C4-2B (cell line): Measurements from ENCODE around the gene CHST11.

Experiments
- CTCF ChIP-seq: fragments of 450-650 bp; conservative IDR thresholded peaks from 2 replicates; pipeline ENCODE4 v1.5.1; 2017; ENCODE audit warnings: mild to moderate bottlenecking
- ZFX ChIP-seq: fragments of 450-650 bp; IDR thresholded peaks from 2 replicates; pipeline ENCODE4 v1.6.1; 2017

DNA sequence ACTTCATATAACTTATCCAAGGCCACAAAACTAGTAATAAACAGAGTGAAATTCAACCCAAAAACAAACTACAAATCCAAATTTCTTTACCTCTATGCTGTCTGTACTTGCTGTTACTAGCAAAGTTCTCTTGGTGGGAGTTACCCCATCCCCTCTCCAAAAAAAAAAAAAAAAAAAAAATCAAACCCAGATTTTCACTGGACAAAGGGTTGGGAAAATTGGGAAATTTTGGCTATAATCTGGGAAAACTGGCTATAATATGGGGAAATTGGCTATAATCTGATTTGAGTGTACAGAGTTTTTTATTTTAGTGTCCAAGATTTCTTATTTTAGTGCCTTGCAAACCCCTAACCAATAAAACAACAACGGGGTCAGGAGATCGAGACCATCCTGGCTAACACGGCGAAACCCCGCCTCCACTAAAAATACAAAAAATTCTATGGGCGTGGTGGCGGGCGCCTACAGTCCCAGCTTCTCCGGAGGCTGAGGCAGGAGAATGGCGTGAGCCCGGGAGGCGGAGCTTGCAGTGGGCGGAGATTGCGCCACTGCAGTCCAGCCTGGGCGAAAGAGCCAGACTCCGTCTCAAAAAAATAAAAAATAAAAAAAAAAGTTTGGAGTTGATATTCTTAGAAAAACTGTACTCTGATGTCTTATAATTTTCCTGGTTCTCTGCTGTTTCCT is 148.4 kb downstream of the CHST11 start:
- TF ChIP-seq CTCF (no peak), ZFX (no peak)
